ENCODE results near the gene C1RL. TPM values are rescaled to one million over a fixed set of nuclear protein-coding genes. Genes with fewer than 3 reads are reported as not detected.

C1RL gene
- total RNA-seq: 10 to 100 TPM; 11.1 to 11.5 TPM

GRCh38 chr12:7108796-7109571 is at the start of gene C1RL:
Gene C1RL (minus strand): TSS chr12:7109214. CDS start chr12:7109180, 34 bp downstream.
- POLR2A ChIA-PET: interaction anchor here (1.0 to 2.4 kb wide), 4 partner anchors 15 to 164 kb away, joined by 3 to 14 read pairs (median 6); partner anchors contain the start of genes C12orf57, LPCAT3 and RNU7-1
- CTCF ChIA-PET: interaction anchor here (0.5 to 2.4 kb wide), 18 partner anchors 13 to 753 kb away, joined by 3 to 10 read pairs (median 4); no protein-coding TSS in a partner anchor

- ChIA-PET CTCF (no interaction called here), POLR2A (no interaction called here)
Observed at GRCh38 chr12:7157391-7157790, 48.4 kb upstream of the C1RL start.

GRCh38 chr12:7156259-7157197 is 47.5 kb upstream of the C1RL start:
- ChIA-PET POLR2A (no interaction called here), CTCF (no interaction called here)

GRCh38 chr12:7155471-7156034 is 46.5 kb upstream of the C1RL start:
- ChIA-PET CTCF (no interaction called here), POLR2A (no interaction called here)

- ChIA-PET POLR2A (no interaction called here), CTCF (no interaction called here)
Observed at GRCh38 chr12:7154901-7155470, 46.0 kb upstream of the C1RL start.

- CTCF ChIA-PET: interaction anchor here (1.3 kb wide), 1 partner anchor 10 kb away, joined by 5 read pairs; no protein-coding TSS in a partner anchor
- POLR2A ChIA-PET: no interaction called here
Observed at GRCh38 chr12:7154042-7154441, 45.0 kb upstream of the C1RL start.

- CTCF ChIA-PET: no interaction called here
Observed at GRCh38 chr12:7152818-7153217, 43.8 kb upstream of the C1RL start.

GRCh38 chr12:7151532-7151931 is 42.5 kb upstream of the C1RL start:
- ChIA-PET POLR2A (no interaction called here), CTCF (interaction anchor here (1.5 kb wide), 1 partner anchor 125 kb away, joined by 3 read pairs; no protein-coding TSS in a partner anchor)

More at GRCh38 chr12:7152818-7153217, 43.8 kb upstream of the C1RL start:
- POLR2A ChIA-PET: no interaction called here

GRCh38 chr12:7150841-7151240 is 41.8 kb upstream of the C1RL start:
- ChIA-PET POLR2A (no interaction called here), CTCF (interaction anchor here (1.5 kb wide), 1 partner anchor 124 kb away, joined by 3 read pairs; no protein-coding TSS in a partner anchor)

GRCh38 chr12:7150356-7150755 is 41.3 kb upstream of the C1RL start:
- CTCF ChIA-PET: interaction anchor here (1.5 kb wide), 1 partner anchor 124 kb away, joined by 3 read pairs; no protein-coding TSS in a partner anchor
- POLR2A ChIA-PET: no interaction called here

- POLR2A ChIA-PET: no interaction called here
Observed at GRCh38 chr12:7146906-7147305, 37.9 kb upstream of the C1RL start.

GRCh38 chr12:7146228-7146627 is 37.2 kb upstream of the C1RL start:
- POLR2A ChIA-PET: no interaction called here
- CTCF ChIA-PET: interaction anchor here (0.6 to 1.5 kb wide), 2 partner anchors 9 to 314 kb away, joined by 3 read pairs; no protein-coding TSS in a partner anchor

More at GRCh38 chr12:7146906-7147305, 37.9 kb upstream of the C1RL start:
- CTCF ChIA-PET: interaction anchor here (0.6 kb wide), 1 partner anchor 10 kb away, joined by 3 read pairs; no protein-coding TSS in a partner anchor

GRCh38 chr12:7145671-7146070 is 36.7 kb upstream of the C1RL start:
- POLR2A ChIA-PET: no interaction called here
- CTCF ChIA-PET: interaction anchor here (0.8 to 1.5 kb wide), 4 partner anchors 10 to 315 kb away, joined by 3 to 5 read pairs (median 3); no protein-coding TSS in a partner anchor

- POLR2A ChIA-PET: interaction anchor here (0.5 kb wide), 1 partner anchor 25 kb away, joined by 3 read pairs; no protein-coding TSS in a partner anchor
- CTCF ChIA-PET: interaction anchor here (0.6 to 1.5 kb wide), 12 partner anchors 9 to 493 kb away, joined by 3 to 5 read pairs (median 3); no protein-coding TSS in a partner anchor
Observed at GRCh38 chr12:7144414-7145120, 35.6 kb upstream of the C1RL start.

GRCh38 chr12:7143564-7143963 is 34.5 kb upstream of the C1RL start:
- ChIA-PET POLR2A (interaction anchor here (0.5 kb wide), 1 partner anchor 26 kb away, joined by 3 read pairs; no protein-coding TSS in a partner anchor), CTCF (interaction anchor here (0.6 to 1.4 kb wide), 6 partner anchors 10 to 659 kb away, joined by 3 to 5 read pairs (median 3); no protein-coding TSS in a partner anchor)

- POLR2A ChIA-PET: no interaction called here
- CTCF ChIA-PET: interaction anchor here (0.7 to 1.3 kb wide), 4 partner anchors 28 to 452 kb away, joined by 3 to 4 read pairs (median 3); partner anchors contain the start of genes C1RL and PEX5
Observed at GRCh38 chr12:7142809-7143465, 33.9 kb upstream of the C1RL start.

GRCh38 chr12:7142056-7142644 is 33.1 kb upstream of the C1RL start:
- POLR2A ChIA-PET: no interaction called here
- CTCF ChIA-PET: interaction anchor here (0.7 to 1.5 kb wide), 8 partner anchors 21 to 1895 kb away, joined by 3 to 5 read pairs (median 3); partner anchors contain the start of genes C1RL and PEX5

Measured in activated CD8-positive, alpha-beta memory T cell treated with anti-CD3 and anti-CD28 coated beads for 36 hours (primary cell).